GM21447 (cell line): Measurements from ENCODE around the gene KCNE4.
A peak's percentile ranks its signal among the peaks of the same experiment; 100 is the strongest.

Experiments
- ATAC-seq: cut with Tn5 transposase; IDR thresholded peaks from one replicate; pipeline ENCODE4 v1.9.1; 2021; ENCODE audit not compliant: unreplicated experiment

The KCNE4 gene

DNA sequence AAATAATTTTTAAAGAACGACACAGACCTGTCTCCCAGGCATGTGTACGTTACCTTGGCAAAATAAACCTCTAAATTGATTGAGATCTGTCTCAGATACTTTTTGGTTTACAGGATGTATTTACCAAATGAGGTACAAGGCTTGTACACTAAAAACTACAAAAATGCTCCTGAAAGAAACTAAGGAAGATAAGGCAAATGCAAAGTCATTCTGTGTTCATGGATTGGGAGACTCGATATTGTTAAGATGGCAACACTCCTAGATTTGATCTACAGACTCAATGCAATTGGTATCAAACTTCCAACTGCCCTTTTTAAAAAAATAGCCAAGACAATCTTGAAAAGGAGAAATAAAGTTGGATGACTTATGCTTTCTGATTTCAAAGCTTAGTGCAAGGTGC, 11.5 kb upstream of the KCNE4 start:
- no peak for ATAC-seq

- ATAC-seq = no peak
These were observed 10.4 kb upstream of the KCNE4 start for GRCh38 chr2:223041527-223042109.

GRCh38 chr2:223042284-223042683, 9.7 kb upstream of the KCNE4 start:
- ATAC-seq = no peak

DNA sequence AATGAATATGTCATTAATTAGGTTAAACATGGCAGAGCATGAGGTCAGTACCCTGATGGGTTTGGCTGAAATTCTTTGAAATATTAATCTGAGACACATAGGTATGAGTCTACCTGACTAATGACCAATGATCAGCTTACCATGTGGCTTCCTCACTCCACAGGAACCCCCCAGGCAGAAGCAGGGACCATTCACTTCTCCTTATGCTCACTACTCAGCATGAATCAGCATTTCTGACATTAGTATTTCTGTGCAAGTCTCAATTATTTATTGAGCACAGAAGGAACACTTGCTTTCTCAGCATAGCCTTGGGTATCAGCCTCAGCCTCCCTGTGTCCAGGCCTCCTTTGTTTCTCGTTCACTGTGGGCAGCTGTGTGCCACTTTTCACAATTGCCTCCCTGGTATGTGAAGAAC, 9.3 kb upstream of the KCNE4 start:
- no peak for ATAC-seq

- ATAC-seq = no peak
These were observed 8.6 kb upstream of the KCNE4 start for GRCh38 chr2:223043164-223043941.

DNA sequence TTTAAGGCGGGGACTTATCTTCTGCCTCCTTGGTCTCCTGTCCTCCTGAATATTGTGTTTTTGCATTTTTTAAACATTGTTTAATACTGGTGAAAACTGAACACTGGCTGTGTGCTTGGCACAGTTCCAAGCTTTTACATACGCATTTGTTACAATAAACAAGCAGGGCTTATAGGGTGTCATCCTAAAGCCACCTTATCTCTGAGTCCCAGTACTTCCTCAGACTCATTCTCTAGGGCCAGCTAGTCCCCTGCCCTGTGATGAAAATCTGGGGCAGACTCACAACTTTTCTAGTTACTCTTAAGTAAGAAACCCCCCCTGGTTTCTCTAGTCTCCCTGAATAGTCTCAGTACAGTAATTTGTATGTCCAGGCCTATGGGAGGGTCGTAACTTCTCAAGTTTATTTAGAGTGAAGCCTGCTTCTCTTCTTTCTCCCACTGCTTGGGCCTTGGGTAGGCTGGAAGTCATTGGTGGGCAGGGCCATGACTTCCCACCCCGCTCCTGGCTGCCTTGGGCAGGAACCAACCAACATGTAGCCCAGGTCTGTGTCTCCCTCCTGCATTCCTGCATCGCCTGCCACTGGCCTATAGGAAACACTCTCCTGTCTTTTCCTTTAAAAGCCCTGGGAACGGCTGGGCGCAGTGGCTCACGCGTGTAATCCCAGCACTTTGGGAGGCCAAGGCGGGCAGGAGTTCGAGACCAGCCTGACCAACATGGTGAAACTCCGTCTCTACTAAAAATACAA, 7.7 kb upstream of the KCNE4 start:
- ATAC-seq = no peak

DNA sequence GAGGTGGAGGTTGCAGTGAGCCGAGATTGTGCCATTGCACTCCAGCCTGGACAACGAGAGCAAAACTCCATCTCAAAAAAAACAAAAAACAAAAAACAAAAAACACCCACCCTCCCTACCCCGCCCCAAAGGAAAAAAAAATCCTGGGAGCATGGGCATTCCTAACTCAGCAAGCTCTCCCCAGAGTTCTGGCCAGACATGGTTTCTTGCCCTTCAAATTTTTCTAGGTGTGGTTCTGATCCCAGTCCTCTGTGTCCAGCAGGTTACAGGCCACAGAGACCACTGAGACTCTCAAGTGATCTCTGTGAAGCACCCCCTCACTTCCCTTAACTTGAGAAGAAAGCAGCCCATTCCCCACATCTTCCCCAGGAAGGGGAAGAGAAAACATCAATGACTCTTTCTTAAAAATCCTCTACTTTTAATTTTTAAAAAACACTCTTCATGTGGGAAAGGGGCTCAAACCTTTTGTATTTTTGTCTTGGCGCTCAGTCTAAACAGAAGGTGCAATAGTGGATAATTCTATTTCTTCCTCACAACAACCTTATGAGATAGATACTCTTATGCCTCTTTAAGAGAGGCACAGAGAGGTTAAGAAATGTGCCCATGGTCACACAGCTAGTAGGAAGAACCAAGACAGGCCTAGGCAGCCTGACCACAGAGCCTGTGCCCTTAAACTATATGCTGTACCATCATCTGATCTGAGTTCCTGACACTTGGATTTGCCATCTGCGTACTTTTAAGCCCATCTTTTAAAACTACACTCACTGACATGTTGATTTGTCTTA, 6.9 kb upstream of the KCNE4 start:
- no peak for ATAC-seq

DNA sequence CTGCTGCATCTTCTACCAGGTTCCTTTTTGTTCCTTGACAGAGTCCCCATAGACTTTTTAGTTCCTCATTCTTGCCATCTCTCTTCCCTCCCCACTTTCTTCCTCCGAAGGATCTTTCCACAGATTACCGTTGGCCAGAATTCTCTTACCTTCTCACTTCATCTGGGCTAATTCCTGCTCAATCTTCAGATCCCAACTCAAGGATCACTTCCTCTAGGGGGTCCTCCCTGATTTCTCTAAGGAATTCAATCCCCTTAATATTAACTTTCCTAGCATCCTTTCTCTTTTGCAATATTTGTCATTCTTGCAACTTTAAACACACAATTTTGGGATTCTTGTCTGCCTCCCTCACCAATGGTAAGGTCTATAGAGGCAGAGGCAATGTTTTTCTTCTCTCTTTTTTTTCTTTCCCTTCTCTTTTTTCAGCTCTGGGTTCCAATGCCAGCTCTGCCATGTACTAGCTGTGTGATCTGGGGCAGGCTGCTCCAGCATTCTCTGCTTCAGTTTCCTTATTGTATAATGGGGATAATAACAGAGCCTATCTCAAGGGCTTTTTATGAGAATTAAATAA, 5.4 kb upstream of the KCNE4 start:
- no peak for ATAC-seq

- ATAC-seq = no peak
These were observed 4.7 kb upstream of the KCNE4 start for GRCh38 chr2:223047260-223047761.

DNA sequence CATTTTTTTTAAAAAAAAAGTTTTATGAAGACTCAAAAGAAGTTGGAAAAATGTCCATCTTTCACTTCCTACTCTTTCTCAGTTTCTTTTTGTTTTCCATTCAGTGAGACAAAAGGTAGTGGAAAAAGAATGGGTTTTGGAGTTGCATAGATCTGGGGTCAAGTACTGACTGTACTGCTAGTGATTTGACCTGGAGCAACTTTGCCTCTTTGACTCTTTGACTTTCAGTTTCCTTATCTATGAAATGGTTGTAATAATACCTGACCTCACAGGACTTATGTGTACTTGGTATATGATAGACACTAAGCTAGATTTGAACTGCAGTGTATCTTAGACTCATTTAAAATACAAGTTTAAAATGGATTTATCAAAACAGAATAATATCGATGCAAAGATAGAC, 3.5 kb upstream of the KCNE4 start:
- ATAC-seq = peak; percentile 60

DNA sequence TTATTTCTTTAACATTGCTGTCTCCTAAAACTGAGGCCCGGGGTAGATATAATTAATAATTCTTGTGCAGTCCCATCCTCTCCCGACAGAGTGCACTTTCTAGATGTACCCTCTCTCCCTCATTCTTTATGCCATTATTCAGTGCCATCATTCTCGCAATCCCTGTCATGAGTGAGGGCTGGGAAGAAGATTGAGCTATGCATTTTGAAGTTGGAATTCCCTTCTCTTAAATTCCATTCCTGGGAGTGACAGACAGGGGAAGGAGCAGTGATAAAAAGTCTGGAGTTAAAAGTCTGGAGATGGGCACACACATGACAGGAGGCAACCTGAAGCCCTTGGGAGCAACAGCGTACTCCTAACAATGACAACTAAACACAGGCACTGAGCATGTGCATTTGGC, 2.6 kb upstream of the KCNE4 start:
- no peak for ATAC-seq

DNA sequence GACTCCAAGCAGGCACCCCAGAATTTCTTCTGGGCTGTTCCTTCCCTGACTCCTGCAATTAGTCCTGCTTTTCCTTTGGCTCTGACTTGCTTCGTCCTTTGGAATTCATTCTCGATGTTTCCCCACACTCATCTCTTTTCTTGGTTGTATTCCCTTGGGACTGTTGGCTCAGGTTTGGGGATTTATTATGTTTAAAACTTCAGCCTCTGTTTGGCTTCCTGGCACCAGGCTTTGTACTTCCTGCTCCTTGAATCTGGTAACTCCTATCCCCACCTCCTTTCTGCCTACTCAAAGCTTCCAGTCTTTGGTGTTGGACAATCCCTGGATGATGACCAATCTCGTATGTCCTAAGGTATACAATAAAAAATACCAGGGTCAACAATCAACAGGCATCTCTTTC, 1.8 kb upstream of the KCNE4 start:
- no peak for ATAC-seq

DNA sequence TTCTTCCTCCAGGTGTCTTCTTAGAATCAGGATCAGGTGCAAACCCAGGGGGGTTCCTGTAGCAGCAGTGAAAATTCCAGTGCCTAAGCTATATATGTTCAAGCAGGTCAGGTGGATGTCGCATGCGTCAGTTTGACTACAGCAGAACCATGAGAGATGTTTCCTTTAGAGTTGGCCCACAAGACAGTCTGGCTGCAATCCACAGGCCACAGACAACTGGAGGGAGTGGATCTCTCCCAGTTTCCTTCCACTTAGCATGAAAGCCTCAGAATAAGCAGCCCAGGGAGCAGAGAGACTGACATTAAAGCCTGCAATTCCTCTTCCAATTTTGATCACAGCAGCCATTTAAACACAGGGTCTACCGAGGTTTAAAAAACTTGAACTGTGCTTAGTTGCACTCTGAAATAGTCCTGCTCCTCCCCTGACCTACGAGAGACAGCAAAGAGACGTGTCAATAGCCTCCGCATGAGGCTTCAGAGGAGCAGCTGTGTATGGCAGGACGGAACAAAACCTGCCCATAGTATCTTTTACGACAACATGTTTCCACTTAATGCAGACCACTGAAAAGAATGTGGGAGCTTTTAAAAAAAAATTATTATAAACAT, 988 bp upstream of the KCNE4 start:
- no peak for ATAC-seq

GRCh38 chr2:223052548-223053483, 826 bp downstream of the KCNE4 start:
- no peak for ATAC-seq

DNA sequence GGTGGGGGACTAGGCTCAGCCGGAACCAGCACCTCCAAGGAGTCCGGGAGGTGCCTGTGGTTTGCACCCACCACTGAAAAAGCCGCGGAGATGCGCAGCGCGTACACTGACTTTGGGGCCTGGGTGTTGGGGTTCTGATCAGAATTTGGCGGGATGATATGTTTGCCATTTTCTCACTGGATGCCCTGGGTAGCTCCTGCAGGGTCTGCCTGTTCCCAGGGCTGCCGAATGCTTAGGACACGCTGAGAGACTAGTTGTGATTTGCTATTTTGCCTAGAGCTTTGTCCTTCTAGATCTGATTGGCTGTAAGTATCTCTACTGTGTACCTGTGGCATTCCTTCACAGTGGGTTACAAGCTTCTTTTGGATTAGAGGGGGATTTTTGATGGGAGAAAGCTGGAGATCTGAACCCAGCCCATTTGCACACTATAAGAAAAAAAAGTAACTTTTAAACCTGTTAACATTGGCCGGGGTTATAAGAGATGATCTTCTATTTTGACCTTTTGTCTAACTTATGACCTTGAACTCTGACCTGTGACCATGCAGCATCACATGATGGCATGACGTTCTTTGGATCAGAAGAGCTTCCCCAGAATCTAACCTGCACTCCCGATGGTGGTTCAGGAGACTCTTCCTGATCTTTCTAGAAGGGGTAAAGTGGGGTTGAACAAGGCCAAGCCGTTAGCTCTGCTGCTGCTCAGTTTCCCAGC, 1.6 kb downstream of the KCNE4 start:
- no peak for ATAC-seq

DNA sequence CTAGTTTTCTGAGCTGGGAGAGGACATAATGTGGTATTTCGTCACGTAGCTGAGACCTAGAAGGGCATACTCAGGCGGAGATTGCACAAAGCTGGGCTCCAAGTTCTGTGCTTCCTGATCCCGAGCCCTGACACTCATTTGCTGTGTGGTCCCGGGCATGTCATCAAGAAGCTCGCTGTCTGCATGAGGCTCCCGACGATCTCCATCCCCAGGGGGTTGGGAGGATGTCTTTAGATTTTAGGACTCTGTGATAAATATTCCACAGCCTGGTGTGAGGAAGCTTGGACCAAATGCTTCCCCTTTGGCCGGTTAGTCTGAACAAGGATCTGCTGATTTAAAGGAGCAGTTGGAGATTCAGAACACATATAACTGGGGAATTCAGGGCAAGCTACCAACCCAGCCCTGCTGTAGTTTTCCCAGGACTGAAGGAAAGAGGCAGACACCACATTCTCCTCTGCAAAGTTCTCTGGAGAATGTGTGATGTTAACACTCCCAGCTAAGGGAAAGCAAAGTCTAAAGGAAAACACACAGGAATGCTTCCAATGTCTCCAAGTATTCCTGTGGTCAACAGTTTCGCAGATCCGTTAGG, 2.3 kb downstream of the KCNE4 start:
- ATAC-seq = no peak

DNA sequence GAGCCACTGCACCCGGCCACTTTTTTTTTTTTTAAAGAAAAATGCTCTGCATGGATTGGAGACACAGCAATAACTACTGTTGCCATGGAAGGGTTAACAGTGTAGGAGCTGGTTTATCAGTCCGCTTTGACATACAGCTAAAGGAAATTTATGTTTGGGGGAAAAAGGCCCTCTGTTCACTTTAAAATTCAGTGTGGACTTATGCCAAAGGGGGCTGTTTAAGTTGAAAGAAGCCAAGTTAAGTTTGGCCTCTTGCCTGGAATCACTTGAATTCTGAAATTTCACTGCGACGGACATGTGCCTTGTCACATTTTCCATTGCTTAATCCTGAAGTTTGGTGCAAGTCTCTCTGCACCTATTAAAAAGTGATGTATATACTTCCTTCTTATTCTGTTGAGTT, 3.1 kb downstream of the KCNE4 start:
- no peak for ATAC-seq

- no peak for ATAC-seq
These were observed 3.8 kb downstream of the KCNE4 start for GRCh38 chr2:223055836-223056235.
